ENCODE data around the gene TCEAL6.
"Not testable (repeated sequence)": the region's sequence is repeated elsewhere in the genome, so short reads cannot be mapped to it uniquely, and the experiment has no call there.

TCEAL6 gene

DNA sequence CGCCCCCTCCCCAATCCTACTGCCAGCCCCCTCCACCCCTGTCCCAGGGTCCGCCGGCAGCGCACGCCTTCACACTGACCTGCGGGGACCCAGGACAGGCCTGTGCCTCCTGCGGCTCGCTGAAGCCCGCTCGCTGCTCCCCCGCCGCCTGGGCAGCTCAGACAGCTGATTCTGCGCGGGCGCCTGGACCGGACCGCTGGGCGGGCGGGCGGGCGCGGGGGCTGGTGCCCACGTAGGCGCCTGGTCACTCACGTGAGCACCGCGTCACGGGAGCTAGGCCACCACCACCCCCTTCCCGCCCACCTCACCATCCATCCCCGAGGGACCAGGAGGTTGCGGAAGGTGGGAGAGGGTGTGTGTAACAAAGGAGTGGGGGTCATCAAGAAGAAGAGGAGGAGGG is at the start of gene TCEAL6:
TCEAL6 (minus strand) TSS at position 208 of the 400 bp plus-strand sequence.
- DNase-seq, result not testable (repeated sequence)

DNA sequence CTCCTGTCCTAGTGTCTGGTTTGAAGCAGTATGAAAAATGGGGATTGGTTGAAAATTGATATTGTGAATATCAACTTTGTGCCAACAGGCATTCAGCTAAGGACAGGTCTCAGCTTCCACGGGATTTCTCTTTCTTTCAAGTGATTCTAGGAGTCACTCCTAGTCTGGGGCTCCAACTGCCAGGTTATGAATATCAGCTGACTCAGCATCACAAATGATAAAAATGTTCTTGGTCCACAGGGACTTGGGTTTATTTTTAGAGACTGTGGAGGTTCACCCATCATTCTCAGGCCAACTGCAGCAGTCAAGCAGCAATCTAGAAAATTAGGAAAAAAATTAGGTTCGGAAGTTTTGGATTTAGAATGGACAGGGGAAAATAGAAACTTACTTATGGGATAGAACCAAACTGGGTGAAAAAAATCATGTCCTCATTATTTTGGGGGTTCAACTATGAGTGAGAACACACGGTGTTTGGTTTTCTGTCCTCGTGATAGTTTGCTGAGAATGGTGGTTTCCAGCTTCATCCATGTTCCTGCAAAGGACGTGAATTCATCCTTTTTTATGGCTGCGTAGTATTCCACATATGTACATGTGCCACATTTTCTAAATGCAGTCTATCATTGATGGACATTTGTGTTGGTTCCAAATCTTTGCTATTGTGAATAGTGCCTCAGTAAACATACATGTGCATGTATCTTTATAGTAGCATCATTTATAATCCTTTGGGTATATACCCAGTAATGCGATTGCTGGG is 43.9 kb upstream of the TCEAL6 start:
- DNase-seq, result no peak

DNA sequence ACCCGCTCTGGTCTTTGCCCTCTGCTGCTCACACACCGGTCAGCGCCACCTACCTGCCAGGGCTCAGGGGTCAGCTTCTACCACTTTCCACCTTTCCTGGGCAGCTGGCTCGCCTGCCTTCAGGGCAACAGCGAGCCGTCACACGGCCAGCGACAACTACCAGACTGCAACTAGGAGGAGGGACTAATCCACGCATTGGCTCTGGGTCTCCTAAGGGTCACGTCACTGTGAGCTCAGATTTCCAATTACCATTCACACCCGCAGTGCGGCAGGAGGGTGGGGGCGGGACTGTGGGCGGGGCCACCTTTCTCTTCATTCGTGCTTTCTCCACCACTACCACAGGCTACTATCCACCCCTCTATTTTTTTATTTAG is 13.5 kb upstream of the TCEAL6 start, which contains the start of gene BEX5:
BEX5 (minus strand) TSS at position 172 of the 374 bp plus-strand sequence. CDS start 1,712 bp downstream, outside the sequence.
- peak; percentile 44 for DNase-seq

DNA sequence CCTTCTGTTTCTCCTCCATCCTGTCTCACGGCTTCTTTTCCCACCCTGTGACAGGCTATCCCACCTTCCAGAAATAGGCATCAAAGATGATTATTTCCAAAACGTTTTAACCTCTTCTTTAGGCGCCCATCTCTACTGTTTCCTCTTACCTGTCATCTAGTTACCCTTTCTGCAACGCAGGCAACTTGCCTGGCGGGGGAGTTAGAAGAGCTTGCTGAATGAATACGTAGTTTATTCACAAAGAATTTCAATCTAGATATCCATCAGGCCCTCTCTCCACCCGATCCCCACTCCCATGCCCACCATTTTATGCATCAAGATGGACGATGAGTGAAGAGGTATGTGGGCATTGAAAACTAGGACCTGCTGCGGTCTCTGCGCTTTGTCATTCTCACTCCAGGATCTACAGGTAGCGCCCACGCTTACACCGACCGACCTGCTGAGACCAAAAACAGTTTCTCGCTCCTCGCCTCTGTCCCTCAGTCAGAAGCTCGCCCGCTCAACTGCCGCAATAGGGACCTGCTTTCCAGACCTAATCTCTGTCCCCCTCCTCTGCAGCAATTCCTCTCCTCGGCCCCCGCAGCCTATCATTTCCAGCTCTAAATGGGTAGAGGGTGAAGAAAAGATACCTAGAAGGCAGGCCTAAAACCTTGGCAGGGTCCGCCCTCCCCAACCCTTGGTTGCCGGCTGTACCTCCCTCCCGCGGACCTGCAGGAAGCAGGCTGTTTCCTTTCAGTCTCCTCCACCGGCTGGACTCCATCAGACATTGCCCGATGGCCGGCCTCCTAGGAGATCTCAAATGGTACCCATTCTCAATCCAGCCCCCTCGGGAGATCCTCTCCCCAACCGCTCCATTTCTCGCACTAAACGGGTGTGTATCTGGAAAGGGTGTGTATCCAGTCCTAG is 12.9 kb upstream of the TCEAL6 start:
- peak; percentile 40 for DNase-seq

DNA sequence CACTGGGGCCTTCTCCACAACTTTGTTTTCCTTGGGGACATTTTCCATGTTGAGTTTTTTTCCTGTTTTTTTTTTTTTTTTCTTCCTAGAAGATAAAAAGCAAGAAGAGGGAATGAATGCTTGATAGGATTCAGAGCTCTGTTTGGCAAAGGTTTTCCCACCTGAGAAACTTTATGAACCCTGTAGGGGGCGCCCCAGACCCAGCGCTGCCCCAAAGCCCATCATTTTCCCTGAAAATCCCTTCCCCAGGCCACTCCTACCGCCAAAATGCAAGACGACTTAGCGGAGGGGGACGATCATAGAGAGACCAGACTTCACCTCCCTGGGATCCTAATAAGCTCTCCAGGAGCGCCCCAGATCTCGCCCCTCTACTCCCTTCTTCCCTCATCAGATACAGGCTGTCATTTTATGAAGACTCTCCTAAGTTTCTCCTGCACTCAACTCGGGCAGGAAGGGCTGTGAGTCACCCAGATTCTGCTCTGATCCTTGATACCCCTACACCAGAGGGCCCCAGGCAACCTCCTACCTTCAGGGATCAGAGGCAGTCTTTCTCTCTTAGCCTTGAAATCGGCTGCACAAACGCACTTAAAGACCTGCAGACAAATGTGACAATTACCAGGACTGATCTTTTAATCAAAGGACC is 12.1 kb upstream of the TCEAL6 start:
- DNase-seq, result no peak

DNA sequence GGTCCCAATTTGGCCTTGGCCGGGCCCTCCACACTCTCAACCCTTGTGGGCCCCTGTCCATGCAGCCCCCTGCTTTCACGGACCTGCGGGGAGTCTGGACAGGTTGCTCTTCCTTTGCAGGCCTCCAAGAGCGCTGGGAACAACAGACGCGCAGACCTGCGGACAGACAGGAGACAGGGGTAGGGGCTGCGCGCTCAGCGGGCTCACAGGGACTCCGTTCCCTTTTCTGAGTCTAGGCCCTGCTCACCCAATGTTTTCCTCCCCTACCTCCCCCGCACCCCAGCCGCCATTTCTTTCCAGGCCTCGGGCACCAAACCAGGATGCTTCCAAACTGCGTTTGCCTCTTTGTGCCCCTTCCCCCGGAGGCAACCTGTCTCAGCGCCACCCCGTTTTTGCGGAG is 650 bp downstream of the TCEAL6 start:
- not testable (repeated sequence) for DNase-seq

DNA sequence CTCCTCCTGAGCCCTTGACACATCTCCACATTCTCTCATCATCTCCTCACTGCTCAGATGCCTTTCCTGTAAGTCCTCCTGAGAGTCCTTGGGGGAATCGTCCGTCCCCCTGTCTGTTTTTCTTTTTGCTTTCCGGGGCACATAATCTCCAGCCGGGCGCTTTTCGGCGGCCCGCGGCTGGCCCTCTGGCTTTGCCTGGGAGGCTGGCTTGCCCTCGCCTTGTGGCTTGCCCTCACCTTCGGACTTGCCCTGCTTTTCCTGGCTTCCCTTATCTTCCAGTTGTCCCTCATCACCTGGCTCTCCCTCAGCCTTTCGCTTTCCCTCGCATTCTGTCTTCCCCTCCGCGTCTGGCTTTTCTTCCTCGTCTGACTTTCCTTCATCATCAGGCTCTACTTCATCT is 1.4 kb downstream of the TCEAL6 start:
- DNase-seq, result not testable (repeated sequence)

DNA sequence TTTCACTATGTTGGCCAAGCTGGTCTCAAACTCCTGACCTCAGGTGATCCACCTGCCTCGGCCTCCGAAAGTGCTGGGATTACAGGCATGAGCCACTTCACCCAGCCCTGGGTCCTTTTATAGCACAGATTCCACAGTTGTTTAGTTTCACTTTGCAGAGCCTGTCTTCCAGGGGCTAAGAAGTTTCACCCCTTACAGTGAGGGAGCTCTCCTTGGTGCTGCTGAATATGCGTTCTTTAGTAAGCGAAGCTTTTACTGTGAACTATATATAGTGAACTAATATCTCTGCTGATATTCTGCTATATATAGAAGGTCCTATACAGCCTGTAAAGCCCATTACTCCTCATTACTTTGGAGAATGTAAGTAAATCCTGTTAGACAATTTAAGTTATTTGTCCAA is 4.2 kb downstream of the TCEAL6 start:
- DNase-seq, result no peak

DNA sequence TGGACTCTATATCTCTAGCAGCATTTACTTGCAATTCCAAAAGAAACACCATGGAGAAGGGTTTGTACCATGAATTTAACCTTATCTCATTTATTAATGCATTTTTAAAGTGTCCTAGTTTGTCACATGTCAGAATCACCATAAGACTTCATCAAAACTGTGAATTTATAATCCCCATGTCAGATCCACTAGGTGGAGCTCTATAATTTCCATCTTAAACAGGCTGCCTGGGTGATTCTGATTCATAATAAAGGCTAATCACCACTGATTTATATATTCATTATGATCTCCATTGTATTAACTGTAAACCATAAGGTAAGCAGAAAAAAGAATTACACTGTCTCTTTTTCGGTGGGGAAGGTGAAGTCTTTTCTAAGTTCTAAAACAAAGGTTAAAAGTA is 12.8 kb downstream of the TCEAL6 start:
- no peak for DNase-seq

DNA sequence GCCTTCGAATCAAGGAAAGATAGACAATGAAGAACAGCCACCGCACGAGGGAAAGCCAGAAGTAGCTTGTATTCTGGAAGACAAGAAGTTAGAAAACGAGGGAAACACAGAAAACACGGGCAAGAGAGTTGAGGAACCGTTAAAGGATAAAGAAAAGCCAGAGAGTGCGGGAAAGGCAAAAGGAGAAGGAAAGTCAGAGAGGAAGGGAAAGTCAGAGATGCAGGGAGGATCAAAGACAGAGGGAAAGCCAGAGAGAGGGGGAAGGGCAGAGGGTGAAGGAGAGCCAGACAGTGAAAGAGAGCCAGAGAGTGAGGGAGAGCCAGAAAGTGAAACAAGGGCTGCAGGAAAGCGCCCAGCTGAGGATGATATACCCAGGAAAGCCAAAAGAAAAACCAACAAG is 15.4 kb downstream of the TCEAL6 start:
- DNase-seq, result no peak

DNA sequence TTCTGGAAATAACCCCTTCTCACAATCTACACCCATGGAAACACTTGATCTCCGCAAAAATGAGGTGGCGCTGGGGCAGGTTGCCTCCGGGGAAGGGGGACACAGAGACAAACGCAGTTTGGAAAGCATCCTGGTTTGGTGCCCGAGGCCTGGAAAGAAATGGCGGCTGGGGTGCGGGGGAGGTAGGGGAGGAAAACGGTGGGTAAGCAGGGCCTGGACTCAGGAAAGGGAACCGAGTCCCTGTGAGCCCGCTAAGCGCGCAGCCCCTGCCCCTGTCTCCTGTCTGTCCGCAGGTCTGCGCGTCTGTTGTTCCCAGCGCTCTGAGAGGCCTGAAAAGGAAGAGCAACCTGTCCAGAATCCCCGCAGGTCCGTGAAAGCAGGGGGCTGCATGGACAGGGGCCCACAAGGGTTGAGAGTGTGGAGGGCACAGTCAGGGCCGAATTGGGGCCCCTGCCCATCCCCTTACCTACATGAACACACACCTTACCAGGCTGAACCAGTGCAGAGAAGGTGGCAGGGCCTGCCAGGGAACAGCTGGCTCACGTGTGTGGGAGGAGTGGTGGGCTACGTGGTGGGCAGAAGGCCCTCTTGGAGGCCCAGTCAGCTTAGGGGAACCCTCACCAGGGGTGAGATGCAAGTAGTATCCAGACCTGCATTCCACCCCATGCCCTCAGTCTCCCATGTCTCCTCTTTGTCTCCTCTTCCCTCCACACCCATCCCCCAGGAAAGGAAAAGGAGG is 16.0 kb downstream of the TCEAL6 start:
- DNase-seq, result not testable (repeated sequence)

DNA sequence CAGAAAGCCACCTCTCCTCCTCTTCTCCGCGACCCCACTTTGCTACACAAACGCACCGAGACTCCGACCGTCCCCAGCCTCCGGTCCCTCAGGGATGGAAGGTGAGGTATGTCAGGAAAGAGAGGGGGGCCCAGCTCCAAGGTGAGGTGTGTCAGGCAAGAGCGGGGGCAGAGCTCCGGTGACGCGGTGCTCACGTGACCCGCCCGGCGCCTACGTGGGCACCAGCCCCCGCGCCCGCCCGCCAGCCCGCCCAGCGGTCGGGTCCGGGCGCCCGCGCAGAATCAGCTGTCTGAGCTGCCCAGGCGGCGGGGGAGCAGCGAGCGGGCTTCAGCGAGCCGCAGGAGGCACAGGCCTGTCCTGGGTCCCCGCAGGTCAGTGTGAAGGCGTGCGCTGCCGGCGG is 16.8 kb downstream of the TCEAL6 start, which contains the start of gene TCEAL2:
TCEAL2 (plus strand) TSS at position 244 of the 400 bp plus-strand sequence. CDS start 1,152 bp downstream, outside the sequence.
- peak; percentile 39 for DNase-seq

DNA sequence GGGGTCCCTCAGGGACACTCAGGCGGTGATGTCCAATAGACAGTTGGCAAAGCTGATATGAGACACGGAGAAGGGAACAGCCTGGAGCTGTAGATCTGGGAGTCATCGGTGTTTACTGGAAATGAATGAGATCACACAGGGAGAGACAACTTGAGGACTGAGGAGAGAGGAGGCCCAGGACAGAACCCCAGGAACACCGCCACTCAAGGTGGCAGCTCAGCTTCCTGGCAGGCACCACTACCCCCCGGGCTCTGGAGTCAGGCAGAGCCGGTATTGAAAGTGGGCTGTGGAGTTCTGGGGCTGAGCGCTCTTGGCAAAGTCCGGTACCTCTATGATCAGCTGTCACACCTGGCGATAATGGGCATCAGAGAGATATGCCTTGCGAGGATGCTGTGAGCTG is 17.3 kb downstream of the TCEAL6 start:
- not testable (repeated sequence) for DNase-seq

DNA sequence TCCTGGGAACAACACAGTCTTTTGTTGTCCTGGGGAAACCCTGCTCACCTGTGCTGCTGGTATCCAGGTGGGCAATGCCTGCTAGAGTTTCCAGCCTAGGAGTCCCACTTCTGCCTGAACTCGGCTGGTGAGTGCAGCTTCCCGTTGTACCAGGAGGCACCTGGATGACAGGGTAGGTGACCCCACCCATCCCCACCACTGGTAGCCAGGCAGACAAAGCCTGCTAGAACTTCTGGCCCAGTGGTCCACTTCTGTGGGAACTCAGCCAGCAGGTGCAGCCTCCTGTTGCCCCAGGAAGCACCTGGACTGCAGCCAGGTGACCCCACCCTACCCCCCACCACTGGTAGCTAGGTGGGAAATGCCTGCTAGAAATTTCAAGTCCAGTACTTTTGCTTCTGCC is 26.5 kb downstream of the TCEAL6 start:
- no peak for DNase-seq

DNA sequence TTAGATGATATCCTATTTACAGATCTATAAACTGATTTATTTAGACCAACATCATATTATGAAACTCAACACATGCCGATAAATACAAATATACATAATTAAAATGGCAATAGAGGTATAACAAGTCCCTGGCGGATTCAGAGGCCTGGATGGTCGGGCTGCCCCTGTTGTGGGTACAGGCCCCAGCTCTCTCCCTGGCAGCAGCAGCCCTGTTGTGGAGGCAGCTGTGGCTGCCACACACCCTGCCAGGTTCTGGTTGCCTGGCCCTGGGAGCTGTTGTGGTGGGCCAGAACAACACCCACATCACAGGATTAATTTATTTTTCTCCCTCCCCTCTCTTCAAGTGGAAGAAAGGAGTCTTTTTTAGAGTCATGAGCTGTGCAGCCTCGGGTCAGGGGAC is 28.9 kb downstream of the TCEAL6 start:
- no peak for DNase-seq

Data from right forelimb (tissue), 1 donor.